HEK293 (cell line): ENCODE data around the gene LRRC8D.

Experiments used
- CTCF ChIA-PET: fragments of 350-600 bp; formaldehyde crosslinking; extraction: SDS; loops from one replicate; lab custom pipeline; 2021; ENCODE audit warnings: antibody characterized with exemption; lab: Yijun Ruan, JAX
- POLR2A ChIA-PET: fragments of 300-600 bp; formaldehyde crosslinking; extraction: SDS; loops from one replicate; lab custom pipeline; 2020; ENCODE audit warnings: antibody characterized with exemption, inconsistent platforms; lab: Yijun Ruan, JAX
- H3K27ac ChIP-seq: fragments of 200-500 bp; sonication (Bioruptor generic); 2 replicates; pipeline ENCODE4 v1.5.1; 2014; ENCODE audit warnings: low read depth, low read length, control low read depth, inconsistent platforms; ENCODE audit errors: extremely low read depth
- H3K36me3 ChIP-seq, 2 experiments: fragments of 200-500 bp in 1 of 2; sonication (Bioruptor generic) in 1 of 2; 1 replicate in 1 of 2; 2 replicates in 1 of 2; pipeline ENCODE4 v1.5.1; 2014 to 2017; ENCODE audit warnings: inconsistent platforms in 2 of 2, low read length in 2 of 2; ENCODE audit not compliant: control insufficient read depth in 2 of 2, insufficient read depth in 1 of 2
- H3K4me1 ChIP-seq: fragments of 200-500 bp; sonication (Bioruptor generic); 2 replicates; pipeline ENCODE4 v1.5.1; 2014; ENCODE audit warnings: mild to moderate bottlenecking, low read length, inconsistent platforms; ENCODE audit not compliant: control insufficient read depth, insufficient read depth
- H3K4me3 ChIP-seq: 2 replicates; pipeline ENCODE4 v1.5.1; 2011; ENCODE audit warnings: low read depth, mild to moderate bottlenecking, control low read depth, low read length, moderate library complexity
- H3K9me3 ChIP-seq: fragments of 200-500 bp; sonication (Bioruptor generic); 2 replicates; pipeline ENCODE4 v1.5.1; 2014; ENCODE audit warnings: low read depth, low read length, inconsistent platforms; ENCODE audit not compliant: control insufficient read depth, insufficient read depth
- EGR2 ChIP-seq: fragments of 450-650 bp; formaldehyde crosslinking; IDR thresholded peaks from 2 replicates; pipeline ENCODE4 v1.5.1; 2016; ENCODE audit warnings: low read depth, missing biosample characterization, missing genetic modification characterization
- HOXA7 ChIP-seq: sonication (generic); formaldehyde crosslinking; IDR thresholded peaks from 2 replicates; pipeline ENCODE4 v1.8.1; 2022; ENCODE audit warnings: missing genetic modification reagents, borderline replicate concordance
- ZBTB21 ChIP-seq: fragments of 450-650 bp; formaldehyde crosslinking; IDR thresholded peaks from 2 replicates; pipeline ENCODE4 v1.5.1; 2017; ENCODE audit warnings: missing biosample characterization, missing genetic modification characterization
- ZEB2 ChIP-seq: fragments of 450-650 bp; formaldehyde crosslinking; IDR thresholded peaks from 2 replicates; pipeline ENCODE4 v1.5.1; 2016; ENCODE audit warnings: missing biosample characterization, missing genetic modification characterization
- ZFHX2 ChIP-seq: fragments of 450-650 bp; formaldehyde crosslinking; conservative IDR thresholded peaks from 2 replicates; pipeline ENCODE4 v1.5.1; 2016; ENCODE audit warnings: missing biosample characterization, missing genetic modification characterization
- ZFP69B ChIP-seq: fragments of 450-650 bp; formaldehyde crosslinking; IDR thresholded peaks from 2 replicates; pipeline ENCODE4 v1.5.1; 2016; ENCODE audit warnings: missing biosample characterization, missing genetic modification characterization
- ZNF114 ChIP-seq: fragments of 450-650 bp; formaldehyde crosslinking; IDR thresholded peaks from 2 replicates; pipeline ENCODE4 v1.5.0; 2017; ENCODE audit warnings: missing biosample characterization, missing genetic modification characterization
- ZNF16 ChIP-seq: fragments of 450-650 bp; formaldehyde crosslinking; IDR thresholded peaks from 2 replicates; pipeline ENCODE4 v1.5.1; 2016; ENCODE audit warnings: low read depth, missing biosample characterization, missing genetic modification characterization
- ZNF169 ChIP-seq: fragments of 450-650 bp; formaldehyde crosslinking; IDR thresholded peaks from 2 replicates; pipeline ENCODE4 v1.5.1; 2016; ENCODE audit warnings: missing biosample characterization, missing genetic modification characterization
- ZNF23 ChIP-seq: fragments of 450-650 bp; formaldehyde crosslinking; IDR thresholded peaks from 2 replicates; pipeline ENCODE4 v1.5.1; 2016; ENCODE audit warnings: missing biosample characterization, missing genetic modification characterization, borderline replicate concordance
- ZNF292 ChIP-seq: fragments of 450-650 bp; formaldehyde crosslinking; IDR thresholded peaks from 2 replicates; pipeline ENCODE4 v1.5.1; 2016; ENCODE audit warnings: low read depth, missing biosample characterization, missing genetic modification characterization, borderline replicate concordance
- ZNF302 ChIP-seq: fragments of 450-650 bp; formaldehyde crosslinking; IDR thresholded peaks from 2 replicates; pipeline ENCODE4 v1.5.1; 2016; ENCODE audit warnings: missing biosample characterization, missing genetic modification characterization, low read depth
- ZNF335 ChIP-seq: fragments of 450-650 bp; formaldehyde crosslinking; conservative IDR thresholded peaks from 2 replicates; pipeline ENCODE4 v1.5.1; 2016; ENCODE audit warnings: missing biosample characterization, missing genetic modification characterization
- ZNF341 ChIP-seq: fragments of 450-650 bp; formaldehyde crosslinking; IDR thresholded peaks from 2 replicates; pipeline ENCODE4; 2016; ENCODE audit warnings: low read depth, missing biosample characterization, missing genetic modification characterization
- ZNF426 ChIP-seq: fragments of 450-650 bp; formaldehyde crosslinking; IDR thresholded peaks from 2 replicates; pipeline ENCODE4 v1.5.1; 2017; ENCODE audit warnings: missing biosample characterization, missing genetic modification characterization, mild to moderate bottlenecking, inconsistent platforms, moderate library complexity
- ZNF521 ChIP-seq: fragments of 450-650 bp; formaldehyde crosslinking; IDR thresholded peaks from 2 replicates; pipeline ENCODE4 v1.5.1; 2017; ENCODE audit warnings: missing biosample characterization, mild to moderate bottlenecking, missing genetic modification characterization
- ZNF558 ChIP-seq: fragments of 450-650 bp; formaldehyde crosslinking; IDR thresholded peaks from 2 replicates; pipeline ENCODE4 v1.5.1; 2016; ENCODE audit warnings: missing biosample characterization, missing genetic modification characterization
- ZNF561 ChIP-seq: fragments of 450-650 bp; IDR thresholded peaks from 2 replicates; pipeline ENCODE4 v1.5.1; 2018; ENCODE audit warnings: missing biosample characterization, missing genetic modification characterization, borderline replicate concordance
- ZNF660 ChIP-seq: fragments of 450-650 bp; IDR thresholded peaks from 2 replicates; pipeline ENCODE4 v1.5.1; 2018; ENCODE audit warnings: missing biosample characterization, mild to moderate bottlenecking, missing genetic modification characterization
- ZNF664 ChIP-seq: fragments of 450-650 bp; formaldehyde crosslinking; IDR thresholded peaks from 2 replicates; pipeline ENCODE4 v1.5.1; 2016; ENCODE audit warnings: missing biosample characterization, missing genetic modification characterization
- ZNF830 ChIP-seq: fragments of 450-650 bp; IDR thresholded peaks from 2 replicates; pipeline ENCODE4 v1.5.0; 2018; ENCODE audit warnings: missing biosample characterization, missing genetic modification characterization, low read depth, mild to moderate bottlenecking, moderate library complexity
- ZSCAN4 ChIP-seq: fragments of 450-650 bp; formaldehyde crosslinking; IDR thresholded peaks from 2 replicates; pipeline ENCODE4 v1.5.1; 2017; ENCODE audit warnings: missing biosample characterization, missing genetic modification characterization

Gene LRRC8D

GRCh38 chr1:89833183-89834082, 12.6 kb downstream of the LRRC8D start:
- Histone ChIP-seq H3K4me3 (no peak overlapping the region), H3K9me3 (no peaks in the 10 kb centered on the region), H3K27ac (no peak overlapping the region), H3K4me1 (0 out of 2 replicates have a peak, but pooled peaks cover 5% of the 10 kb centered on the region), H3K36me3 (no peaks in the 10 kb centered on the region)
- CTCF ChIA-PET = interaction anchor here (0.5 to 1.1 kb wide), 4 partner anchors 9 to 151 kb away, joined by 3 to 4 read pairs (median 4); no protein-coding TSS in a partner anchor
- POLR2A ChIA-PET = no interaction called here
- TF ChIP-seq EGR2 (0 out of 2 replicates have a peak, but pooled peaks have one; percentile 20), ZNF335 (tag by site-specific recombination) (peak; percentile 60), ZNF426 (tag by site-specific recombination) (no peak), ZNF341 (tag by site-specific recombination) (no peak), ZFHX2 (tag by site-specific recombination) (peak; percentile 78), ZNF23 (no peak)

GRCh38 chr1:89834083-89834704, 13.4 kb downstream of the LRRC8D start:
- POLR2A ChIA-PET = interaction anchor here (0.6 kb wide), 1 partner anchor 1205 kb away, joined by 3 read pairs; no protein-coding TSS in a partner anchor
- no peak overlapping the region for H3K4me3 ChIP-seq
- H3K9me3 ChIP-seq = no peaks in the 10 kb centered on the region
- no peak overlapping the region for H3K27ac ChIP-seq
- CTCF ChIA-PET = interaction anchor here (0.5 to 1.3 kb wide), 5 partner anchors 28 to 151 kb away, joined by 3 to 4 read pairs (median 4); no protein-coding TSS in a partner anchor
- TF ChIP-seq ZNF660 (tag by site-specific recombination) (no peak), ZNF335 (tag by site-specific recombination) (no peak), ZNF169 (tag by site-specific recombination) (no peak), ZFP69B (no peak), ZNF830 (no peak), ZNF426 (tag by site-specific recombination) (no peak), ZNF16 (tag by site-specific recombination) (no peak), HOXA7 (CRISPR knock-in tag) (no peak), ZNF521 (tag by site-specific recombination) (no peak)
- H3K4me1 ChIP-seq = 0 out of 2 replicates have a peak, but pooled peaks cover 5% of the 10 kb centered on the region
- no peaks in the 10 kb centered on the region for H3K36me3 ChIP-seq

- H3K27ac ChIP-seq = no peak overlapping the region
Measured at GRCh38 chr1:89836252-89837035, 15.6 kb downstream of the LRRC8D start.

More at GRCh38 chr1:89836252-89837035, 15.6 kb downstream of the LRRC8D start:
- Histone ChIP-seq H3K4me3 (no peak overlapping the region), H3K36me3 (no peaks in the 10 kb centered on the region), H3K9me3 (no peaks in the 10 kb centered on the region), H3K4me1 (0 out of 2 replicates have a peak, but pooled peaks cover 2% of the 10 kb centered on the region)
- POLR2A ChIA-PET = interaction anchor here (1.4 kb wide), 1 partner anchor 15 kb away, joined by 5 read pairs; the partner anchor contains the start of gene LRRC8D
- TF ChIP-seq ZNF302 (no peak), ZSCAN4 (tag by site-specific recombination) (no peak), ZNF664 (tag by site-specific recombination) (no peak), ZNF558 (no peak), ZNF521 (tag by site-specific recombination) (no peak), ZNF830 (no peak), ZNF169 (tag by site-specific recombination) (no peak), ZBTB21 (no peak), ZNF114 (tag by site-specific recombination) (no peak), ZNF292 (tag by site-specific recombination) (no peak), ZNF561 (tag by site-specific recombination) (no peak), ZNF341 (tag by site-specific recombination) (no peak), ZEB2 (tag by site-specific recombination) (no peak)
- TF ChIP-seq, all 188 proteins: peak for 0
- CTCF ChIA-PET = interaction anchor here (0.7 kb wide), 1 partner anchor 154 kb away, joined by 3 read pairs; no protein-coding TSS in a partner anchor
